ENCODE measurements around the gene TMEM134.
A peak's percentile ranks its signal among the peaks of the same experiment; 100 is the strongest.

The TMEM134 gene

DNA sequence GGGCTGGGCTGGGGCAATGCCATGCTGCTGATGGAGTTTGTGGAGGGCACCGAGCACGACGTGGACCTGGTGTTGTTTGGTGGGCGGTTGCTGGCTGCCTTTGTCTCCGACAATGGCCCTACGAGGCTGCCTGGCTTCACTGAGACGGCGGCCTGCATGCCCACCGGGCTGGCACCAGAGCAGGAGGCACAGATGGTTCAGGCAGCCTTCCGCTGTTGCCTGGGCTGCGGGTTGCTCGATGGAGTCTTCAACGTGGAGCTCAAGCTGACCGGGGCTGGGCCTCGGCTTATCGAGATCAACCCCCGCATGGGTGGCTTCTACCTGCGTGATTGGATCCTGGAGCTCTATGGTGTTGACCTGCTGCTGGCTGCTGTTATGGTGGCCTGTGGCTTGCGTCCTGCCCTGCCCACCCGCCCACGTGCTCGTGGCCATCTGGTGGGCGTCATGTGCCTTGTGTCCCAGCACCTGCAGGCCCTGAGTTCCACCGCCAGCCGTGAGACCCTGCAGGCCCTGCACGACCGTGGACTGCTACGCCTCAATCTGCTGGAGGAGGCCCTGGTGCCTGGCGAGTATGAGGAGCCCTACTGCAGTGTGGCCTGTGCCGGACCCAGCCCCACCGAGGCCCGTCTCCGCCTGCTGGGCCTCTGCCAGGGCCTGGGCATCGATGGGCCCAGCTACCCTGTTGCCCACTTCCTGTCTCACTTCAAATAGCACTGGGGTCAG lies 45.0 kb downstream of the TMEM134 start:
- DNase-seq (ENCODE audit: low read depth): no peak
- TF ChIP-seq, protein P1, sequence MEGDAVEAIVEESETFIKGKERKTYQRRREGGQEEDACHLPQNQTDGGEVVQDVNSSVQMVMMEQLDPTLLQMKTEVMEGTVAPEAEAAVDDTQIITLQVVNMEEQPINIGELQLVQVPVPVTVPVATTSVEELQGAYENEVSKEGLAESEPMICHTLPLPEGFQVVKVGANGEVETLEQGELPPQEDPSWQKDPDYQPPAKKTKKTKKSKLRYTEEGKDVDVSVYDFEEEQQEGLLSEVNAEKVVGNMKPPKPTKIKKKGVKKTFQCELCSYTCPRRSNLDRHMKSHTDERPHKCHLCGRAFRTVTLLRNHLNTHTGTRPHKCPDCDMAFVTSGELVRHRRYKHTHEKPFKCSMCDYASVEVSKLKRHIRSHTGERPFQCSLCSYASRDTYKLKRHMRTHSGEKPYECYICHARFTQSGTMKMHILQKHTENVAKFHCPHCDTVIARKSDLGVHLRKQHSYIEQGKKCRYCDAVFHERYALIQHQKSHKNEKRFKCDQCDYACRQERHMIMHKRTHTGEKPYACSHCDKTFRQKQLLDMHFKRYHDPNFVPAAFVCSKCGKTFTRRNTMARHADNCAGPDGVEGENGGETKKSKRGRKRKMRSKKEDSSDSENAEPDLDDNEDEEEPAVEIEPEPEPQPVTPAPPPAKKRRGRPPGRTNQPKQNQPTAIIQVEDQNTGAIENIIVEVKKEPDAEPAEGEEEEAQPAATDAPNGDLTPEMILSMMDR (conservative IDR thresholded peaks at IDR 0.05; ENCODE audit: low read depth, low read length): no peak
- no peak overlapping the region for H3K4me3 ChIP-seq (ENCODE audit: low read length)

GRCh38 chr11:67423466-67423865 lies 45.6 kb downstream of the TMEM134 start:
- no peak for DNase-seq (ENCODE audit: low read depth)
- TF ChIP-seq, protein P1 (conservative IDR thresholded peaks at IDR 0.05; ENCODE audit: low read depth, low read length): no peak
- no peak overlapping the region for H3K4me3 ChIP-seq (ENCODE audit: low read length)

DNA sequence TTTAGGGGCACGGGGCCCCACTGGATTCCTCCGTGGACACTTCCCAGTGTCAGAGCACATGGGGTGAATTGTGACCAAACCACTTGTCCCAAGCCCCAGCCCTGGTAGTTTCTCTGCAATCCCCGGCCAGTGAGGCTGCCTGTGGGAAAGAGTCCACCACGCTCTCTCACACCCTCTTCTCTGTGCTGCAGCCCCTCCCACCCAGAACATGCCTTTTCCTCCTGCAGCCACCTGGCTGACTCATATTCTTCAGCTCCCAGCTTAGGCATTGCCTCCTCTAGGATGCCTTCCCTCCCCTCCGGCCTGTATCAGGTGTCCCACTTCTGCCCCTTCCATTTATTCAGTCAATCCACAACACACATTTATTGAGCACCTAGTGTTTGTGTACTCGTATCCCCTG lies 46.2 kb downstream of the TMEM134 start:
- TF ChIP-seq, protein P1 (conservative IDR thresholded peaks at IDR 0.05; ENCODE audit: low read depth, low read length): no peak
- H3K4me3 ChIP-seq (ENCODE audit: low read length): no peak overlapping the region
- no peak for DNase-seq (ENCODE audit: low read depth)

DNA sequence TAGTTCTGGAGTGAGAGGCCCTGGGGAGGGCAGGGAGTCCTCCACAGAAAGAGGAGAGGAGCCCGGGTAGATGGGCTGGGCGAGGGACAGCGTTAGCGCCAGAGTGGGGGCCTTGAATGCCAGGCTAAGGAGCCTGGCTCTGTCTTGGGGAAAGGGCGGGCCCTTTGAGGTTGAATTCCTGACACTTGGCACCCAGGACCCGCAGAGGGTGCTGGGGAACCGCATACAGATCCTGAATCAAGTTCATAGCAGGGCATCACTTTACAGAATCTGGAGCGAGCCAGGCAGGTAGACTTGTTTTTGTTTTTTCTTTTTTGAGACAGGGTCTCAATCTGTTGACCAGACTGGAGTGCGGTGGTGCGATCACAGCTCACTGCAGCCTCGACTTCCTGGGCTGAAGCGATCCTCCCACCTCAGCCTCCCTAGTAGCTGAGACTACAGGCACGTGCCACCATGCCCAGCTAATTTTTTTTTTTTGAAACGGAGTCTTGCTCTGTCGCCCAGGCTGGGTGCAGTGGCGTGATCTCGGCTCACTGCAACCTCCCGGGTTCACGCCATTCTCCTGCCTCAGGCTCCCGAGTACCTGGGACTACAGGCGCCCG lies 47.5 kb downstream of the TMEM134 start:
- DNase-seq (ENCODE audit: low read depth): no peak
- TF ChIP-seq, protein P1 (conservative IDR thresholded peaks at IDR 0.05; ENCODE audit: low read depth, low read length): no peak
- H3K4me3 ChIP-seq (ENCODE audit: low read length): no peak overlapping the region

GRCh38 chr11:67420646-67421429 lies 48.2 kb downstream of the TMEM134 start:
- TF ChIP-seq, protein P1 (conservative IDR thresholded peaks at IDR 0.05; ENCODE audit: low read depth, low read length): no peak
- H3K4me3 ChIP-seq (ENCODE audit: low read length): peak overlapping the region; percentile 10
- DNase-seq (ENCODE audit: low read depth): peak; percentile 46

DNA sequence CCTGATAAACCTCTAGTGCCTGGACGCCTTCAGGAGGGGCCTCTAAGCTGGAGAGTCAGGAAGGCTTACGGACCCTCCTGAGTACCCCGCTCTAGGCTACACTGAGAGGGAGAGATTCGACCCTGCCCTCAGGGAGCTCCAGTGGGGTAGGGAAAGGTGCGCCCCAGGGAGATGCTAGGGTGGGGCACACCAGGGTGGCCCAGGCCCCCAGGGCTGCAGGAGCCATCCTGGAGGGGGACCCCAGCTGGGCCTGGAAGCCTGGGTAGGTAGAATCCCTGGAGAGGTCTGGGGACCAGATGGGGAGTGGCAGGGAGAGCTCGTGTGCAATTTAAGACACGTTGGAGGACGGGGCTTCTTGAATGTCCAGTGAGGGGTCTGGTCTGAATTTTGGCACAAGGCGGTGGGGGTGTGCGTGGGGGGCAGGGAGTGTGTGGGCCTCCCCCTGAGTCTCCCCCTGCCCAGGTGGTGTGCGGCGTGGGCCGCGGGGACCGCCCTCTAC lies 48.9 kb downstream of the TMEM134 start:
- H3K4me3 ChIP-seq (ENCODE audit: low read length): peak overlapping the region; percentile 10
- TF ChIP-seq, protein P1 (conservative IDR thresholded peaks at IDR 0.05; ENCODE audit: low read depth, low read length): no peak
- no peak for DNase-seq (ENCODE audit: low read depth)
